ENCODE results near the gene KCNT2.

DNA sequence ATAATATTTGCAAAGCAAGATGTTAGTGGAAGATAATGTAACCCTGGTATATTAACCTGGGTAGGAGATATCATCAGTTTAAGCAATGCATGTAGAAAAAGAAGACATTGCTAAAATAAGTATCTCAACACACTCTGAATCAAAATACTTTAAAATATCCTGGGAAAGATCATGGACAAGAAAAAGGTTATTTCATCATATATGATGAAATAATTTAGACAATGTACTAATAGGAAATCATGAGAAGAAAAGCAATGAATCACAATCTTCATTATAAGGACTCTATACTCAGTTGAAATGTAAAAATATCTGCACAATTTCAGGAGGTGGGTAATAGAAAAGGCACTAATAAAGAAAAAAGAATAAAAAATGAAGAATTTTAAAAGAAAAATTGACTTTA, 158.8 kb downstream of the KCNT2 start:
- TF ChIP-seq TAF1 (conservative IDR thresholded peaks at IDR 0.05) (no peak), HNF4A (conservative IDR thresholded peaks at IDR 0.05) (no peak), FOXA1 (IDR thresholded peaks at IDR 0.05) (no peak), RAD21 (IDR thresholded peaks at IDR 0.05) (no peak)
- TF ChIP-seq, protein P1, sequence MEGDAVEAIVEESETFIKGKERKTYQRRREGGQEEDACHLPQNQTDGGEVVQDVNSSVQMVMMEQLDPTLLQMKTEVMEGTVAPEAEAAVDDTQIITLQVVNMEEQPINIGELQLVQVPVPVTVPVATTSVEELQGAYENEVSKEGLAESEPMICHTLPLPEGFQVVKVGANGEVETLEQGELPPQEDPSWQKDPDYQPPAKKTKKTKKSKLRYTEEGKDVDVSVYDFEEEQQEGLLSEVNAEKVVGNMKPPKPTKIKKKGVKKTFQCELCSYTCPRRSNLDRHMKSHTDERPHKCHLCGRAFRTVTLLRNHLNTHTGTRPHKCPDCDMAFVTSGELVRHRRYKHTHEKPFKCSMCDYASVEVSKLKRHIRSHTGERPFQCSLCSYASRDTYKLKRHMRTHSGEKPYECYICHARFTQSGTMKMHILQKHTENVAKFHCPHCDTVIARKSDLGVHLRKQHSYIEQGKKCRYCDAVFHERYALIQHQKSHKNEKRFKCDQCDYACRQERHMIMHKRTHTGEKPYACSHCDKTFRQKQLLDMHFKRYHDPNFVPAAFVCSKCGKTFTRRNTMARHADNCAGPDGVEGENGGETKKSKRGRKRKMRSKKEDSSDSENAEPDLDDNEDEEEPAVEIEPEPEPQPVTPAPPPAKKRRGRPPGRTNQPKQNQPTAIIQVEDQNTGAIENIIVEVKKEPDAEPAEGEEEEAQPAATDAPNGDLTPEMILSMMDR (IDR thresholded peaks at IDR 0.05; ENCODE audit: low read depth, low read length, missing input control) = no peak
- TF ChIP-seq, protein P2, sequence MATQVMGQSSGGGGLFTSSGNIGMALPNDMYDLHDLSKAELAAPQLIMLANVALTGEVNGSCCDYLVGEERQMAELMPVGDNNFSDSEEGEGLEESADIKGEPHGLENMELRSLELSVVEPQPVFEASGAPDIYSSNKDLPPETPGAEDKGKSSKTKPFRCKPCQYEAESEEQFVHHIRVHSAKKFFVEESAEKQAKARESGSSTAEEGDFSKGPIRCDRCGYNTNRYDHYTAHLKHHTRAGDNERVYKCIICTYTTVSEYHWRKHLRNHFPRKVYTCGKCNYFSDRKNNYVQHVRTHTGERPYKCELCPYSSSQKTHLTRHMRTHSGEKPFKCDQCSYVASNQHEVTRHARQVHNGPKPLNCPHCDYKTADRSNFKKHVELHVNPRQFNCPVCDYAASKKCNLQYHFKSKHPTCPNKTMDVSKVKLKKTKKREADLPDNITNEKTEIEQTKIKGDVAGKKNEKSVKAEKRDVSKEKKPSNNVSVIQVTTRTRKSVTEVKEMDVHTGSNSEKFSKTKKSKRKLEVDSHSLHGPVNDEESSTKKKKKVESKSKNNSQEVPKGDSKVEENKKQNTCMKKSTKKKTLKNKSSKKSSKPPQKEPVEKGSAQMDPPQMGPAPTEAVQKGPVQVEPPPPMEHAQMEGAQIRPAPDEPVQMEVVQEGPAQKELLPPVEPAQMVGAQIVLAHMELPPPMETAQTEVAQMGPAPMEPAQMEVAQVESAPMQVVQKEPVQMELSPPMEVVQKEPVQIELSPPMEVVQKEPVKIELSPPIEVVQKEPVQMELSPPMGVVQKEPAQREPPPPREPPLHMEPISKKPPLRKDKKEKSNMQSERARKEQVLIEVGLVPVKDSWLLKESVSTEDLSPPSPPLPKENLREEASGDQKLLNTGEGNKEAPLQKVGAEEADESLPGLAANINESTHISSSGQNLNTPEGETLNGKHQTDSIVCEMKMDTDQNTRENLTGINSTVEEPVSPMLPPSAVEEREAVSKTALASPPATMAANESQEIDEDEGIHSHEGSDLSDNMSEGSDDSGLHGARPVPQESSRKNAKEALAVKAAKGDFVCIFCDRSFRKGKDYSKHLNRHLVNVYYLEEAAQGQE (IDR thresholded peaks at IDR 0.05) = no peak
- TF ChIP-seq, protein P3, sequence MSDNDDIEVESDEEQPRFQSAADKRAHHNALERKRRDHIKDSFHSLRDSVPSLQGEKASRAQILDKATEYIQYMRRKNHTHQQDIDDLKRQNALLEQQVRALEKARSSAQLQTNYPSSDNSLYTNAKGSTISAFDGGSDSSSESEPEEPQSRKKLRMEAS (IDR thresholded peaks at IDR 0.05) = no peak

Measured in liver (tissue), 3 donors.